ENCODE results near the gene ITSN2. TPM values are rescaled to one million over a fixed set of nuclear protein-coding genes. Genes with fewer than 3 reads are reported as not detected.

The ITSN2 gene
- total RNA-seq, 1 experiment from 2014 or later, result 126 TPM

GRCh38 chr2:24351981-24352380 is 8.4 kb downstream of the ITSN2 start:
- H3K27ac ChIP-seq (ENCODE audit: low read length), result peak overlapping the region; percentile 98
- H3K9me3 ChIP-seq (ENCODE audit: low read length), result no peaks in the 10 kb centered on the region
- peak overlapping the region; percentile 47 for H3K9ac ChIP-seq (ENCODE audit: low read length)
- H3K36me3 ChIP-seq (ENCODE audit: insufficient read depth, low read length), result no peaks in the 10 kb centered on the region
- no peaks in the 10 kb centered on the region; the same call in 1 of the 2 replicates for H4K20me1 ChIP-seq (ENCODE audit: insufficient read depth, low read depth, low read length)
- no peak for DNase-seq
- H3K4me3 ChIP-seq (ENCODE audit: low read length), result peak overlapping the region; percentile 55
- H3K4me1 ChIP-seq (ENCODE audit: low read length), result peaks cover 82% of the 10 kb centered on the region
- peaks cover 99% of the 10 kb centered on the region for H3K79me2 ChIP-seq (ENCODE audit: low read length)
- H3K27me3 ChIP-seq (ENCODE audit: low read length), result no peaks in the 10 kb centered on the region
- H3K4me2 ChIP-seq (ENCODE audit: low read depth, low read length, poor library complexity, severe bottlenecking), result peak overlapping the region; percentile 87
- no peaks in the 10 kb centered on the region for H3K9me2 ChIP-seq (replicated peaks; ENCODE audit: insufficient read depth, low read length)
- H2AFZ ChIP-seq (ENCODE audit: low read length), result no peak overlapping the region

- Histone ChIP-seq H3K9me3 (ENCODE audit: low read length) (no peaks in the 10 kb centered on the region), H3K4me1 (ENCODE audit: low read length) (peaks cover 80% of the 10 kb centered on the region), H3K36me3 (ENCODE audit: insufficient read depth, low read length) (no peaks in the 10 kb centered on the region), H3K27ac (ENCODE audit: low read length) (peak overlapping the region; percentile 98), H3K4me2 (ENCODE audit: low read depth, low read length, poor library complexity, severe bottlenecking) (peak overlapping the region; percentile 87), H3K4me3 (ENCODE audit: low read length) (0 out of 2 replicates have a peak overlapping the region, but pooled peaks have one; percentile 31), H3K27me3 (ENCODE audit: low read length) (no peaks in the 10 kb centered on the region), H2AFZ (ENCODE audit: low read length) (no peak overlapping the region), H3K9me2 (replicated peaks; ENCODE audit: insufficient read depth, low read length) (no peaks in the 10 kb centered on the region), H3K79me2 (ENCODE audit: low read length) (peaks cover 99% of the 10 kb centered on the region), H3K9ac (ENCODE audit: low read length) (peak overlapping the region; percentile 11; the same call in 1 of the 2 replicates), H4K20me1 (ENCODE audit: insufficient read depth, low read depth, low read length) (no peaks in the 10 kb centered on the region; the same call in 1 of the 2 replicates)
- DNase-seq, result no peak
These were observed 8.8 kb downstream of the ITSN2 start for GRCh38 chr2:24351627-24351938.

GRCh38 chr2:24350826-24351626 is 9.3 kb downstream of the ITSN2 start:
- Histone ChIP-seq H2AFZ (ENCODE audit: low read length) (no peak overlapping the region), H3K27ac (ENCODE audit: low read length) (peak overlapping the region; percentile 98), H3K4me3 (ENCODE audit: low read length) (0 out of 2 replicates have a peak overlapping the region, but pooled peaks have one; percentile 31), H4K20me1 (ENCODE audit: insufficient read depth, low read depth, low read length) (no peaks in the 10 kb centered on the region; the same call in 1 of the 2 replicates), H3K9me3 (ENCODE audit: low read length) (no peaks in the 10 kb centered on the region), H3K27me3 (ENCODE audit: low read length) (no peaks in the 10 kb centered on the region), H3K4me1 (ENCODE audit: low read length) (peaks cover 80% of the 10 kb centered on the region), H3K9me2 (replicated peaks; ENCODE audit: insufficient read depth, low read length) (no peaks in the 10 kb centered on the region), H3K9ac (ENCODE audit: low read length) (peak overlapping the region; percentile 11; the same call in 1 of the 2 replicates), H3K4me2 (ENCODE audit: low read depth, low read length, poor library complexity, severe bottlenecking) (peak overlapping the region; percentile 87), H3K79me2 (ENCODE audit: low read length) (peaks cover 99% of the 10 kb centered on the region), H3K36me3 (ENCODE audit: insufficient read depth, low read length) (no peaks in the 10 kb centered on the region; the same call in 1 of the 2 replicates)
- no peak for DNase-seq

GRCh38 chr2:24349097-24349496 is 11.2 kb downstream of the ITSN2 start:
- H3K4me1 ChIP-seq (ENCODE audit: low read length), result peaks cover 78% of the 10 kb centered on the region
- H3K4me3 ChIP-seq (ENCODE audit: low read length), result no peak overlapping the region
- no peak overlapping the region for H2AFZ ChIP-seq (ENCODE audit: low read length)
- H3K27me3 ChIP-seq (ENCODE audit: low read length), result no peaks in the 10 kb centered on the region
- peak overlapping the region; percentile 98 for H3K27ac ChIP-seq (ENCODE audit: low read length)
- DNase-seq, result no peak
- peaks cover 100% of the 10 kb centered on the region for H3K79me2 ChIP-seq (ENCODE audit: low read length)
- H3K9me3 ChIP-seq (ENCODE audit: low read length), result no peaks in the 10 kb centered on the region
- H3K36me3 ChIP-seq (ENCODE audit: insufficient read depth, low read length), result no peaks in the 10 kb centered on the region; the same call in 1 of the 2 replicates
- no peak overlapping the region for H3K9ac ChIP-seq (ENCODE audit: low read length)
- peak overlapping the region; percentile 87 for H3K4me2 ChIP-seq (ENCODE audit: low read depth, low read length, poor library complexity, severe bottlenecking)
- no peaks in the 10 kb centered on the region for H3K9me2 ChIP-seq (replicated peaks; ENCODE audit: insufficient read depth, low read length)
- H4K20me1 ChIP-seq (ENCODE audit: insufficient read depth, low read depth, low read length), result no peaks in the 10 kb centered on the region; the same call in 1 of the 2 replicates

- no peak overlapping the region for H2AFZ ChIP-seq (ENCODE audit: low read length)
- peaks cover 100% of the 10 kb centered on the region for H3K79me2 ChIP-seq (ENCODE audit: low read length)
- DNase-seq, result no peak
- H3K4me1 ChIP-seq (ENCODE audit: low read length), result peaks cover 78% of the 10 kb centered on the region
- no peak overlapping the region for H3K9ac ChIP-seq (ENCODE audit: low read length)
- H3K36me3 ChIP-seq (ENCODE audit: insufficient read depth, low read length), result no peaks in the 10 kb centered on the region; the same call in 1 of the 2 replicates
- no peak overlapping the region for H3K4me2 ChIP-seq (ENCODE audit: low read depth, low read length, poor library complexity, severe bottlenecking)
- H3K27ac ChIP-seq (ENCODE audit: low read length), result peak overlapping the region; percentile 83
- H4K20me1 ChIP-seq (ENCODE audit: insufficient read depth, low read depth, low read length), result no peaks in the 10 kb centered on the region; the same call in 1 of the 2 replicates
- H3K9me2 ChIP-seq (replicated peaks; ENCODE audit: insufficient read depth, low read length), result no peaks in the 10 kb centered on the region
- H3K4me3 ChIP-seq (ENCODE audit: low read length), result no peak overlapping the region
- H3K9me3 ChIP-seq (ENCODE audit: low read length), result no peaks in the 10 kb centered on the region
- H3K27me3 ChIP-seq (ENCODE audit: low read length), result no peaks in the 10 kb centered on the region
These were observed 14.4 kb downstream of the ITSN2 start for GRCh38 chr2:24345937-24346336.

- Histone ChIP-seq H2AFZ (ENCODE audit: low read length) (no peak overlapping the region), H3K79me2 (ENCODE audit: low read length) (peaks cover 100% of the 10 kb centered on the region), H3K36me3 (ENCODE audit: insufficient read depth, low read length) (no peaks in the 10 kb centered on the region; the same call in 1 of the 2 replicates), H3K9me3 (ENCODE audit: low read length) (no peaks in the 10 kb centered on the region), H3K4me2 (ENCODE audit: low read depth, low read length, poor library complexity, severe bottlenecking) (peak overlapping the region; percentile 62), H3K27me3 (ENCODE audit: low read length) (no peaks in the 10 kb centered on the region), H3K9me2 (replicated peaks; ENCODE audit: insufficient read depth, low read length) (no peaks in the 10 kb centered on the region), H3K27ac (ENCODE audit: low read length) (peak overlapping the region; percentile 83), H3K9ac (ENCODE audit: low read length) (peak overlapping the region; percentile 23; the same call in 1 of the 2 replicates), H3K4me1 (ENCODE audit: low read length) (peaks cover 76% of the 10 kb centered on the region), H4K20me1 (ENCODE audit: insufficient read depth, low read depth, low read length) (peaks cover 4% of the 10 kb centered on the region; the same call in 1 of the 2 replicates), H3K4me3 (ENCODE audit: low read length) (peak overlapping the region; percentile 43)
- DNase-seq, result peak; percentile 66
These were observed 17.0 kb downstream of the ITSN2 start for GRCh38 chr2:24343225-24343882.

GRCh38 chr2:24342110-24342910 is 18.0 kb downstream of the ITSN2 start:
- H2AFZ ChIP-seq (ENCODE audit: low read length), result no peak overlapping the region
- peak overlapping the region; percentile 83 for H3K27ac ChIP-seq (ENCODE audit: low read length)
- H3K4me2 ChIP-seq (ENCODE audit: low read depth, low read length, poor library complexity, severe bottlenecking), result peak overlapping the region; percentile 62
- H3K36me3 ChIP-seq (ENCODE audit: insufficient read depth, low read length), result no peaks in the 10 kb centered on the region; the same call in 1 of the 2 replicates
- no peaks in the 10 kb centered on the region for H3K9me2 ChIP-seq (replicated peaks; ENCODE audit: insufficient read depth, low read length)
- no peaks in the 10 kb centered on the region for H3K27me3 ChIP-seq (ENCODE audit: low read length)
- no peaks in the 10 kb centered on the region for H3K9me3 ChIP-seq (ENCODE audit: low read length)
- H3K4me3 ChIP-seq (ENCODE audit: low read length), result no peak overlapping the region; the same call in 1 of the 2 replicates
- H3K4me1 ChIP-seq (ENCODE audit: low read length), result peaks cover 84% of the 10 kb centered on the region
- DNase-seq, result peak; percentile 78
- no peak overlapping the region for H3K9ac ChIP-seq (ENCODE audit: low read length)
- peaks cover 99% of the 10 kb centered on the region for H3K79me2 ChIP-seq (ENCODE audit: low read length)
- H4K20me1 ChIP-seq (ENCODE audit: insufficient read depth, low read depth, low read length), result peaks cover 4% of the 10 kb centered on the region; the same call in 1 of the 2 replicates

All from Karpas-422 (cell line).